Measurements from ENCODE around the gene SMPDL3A.

DNA sequence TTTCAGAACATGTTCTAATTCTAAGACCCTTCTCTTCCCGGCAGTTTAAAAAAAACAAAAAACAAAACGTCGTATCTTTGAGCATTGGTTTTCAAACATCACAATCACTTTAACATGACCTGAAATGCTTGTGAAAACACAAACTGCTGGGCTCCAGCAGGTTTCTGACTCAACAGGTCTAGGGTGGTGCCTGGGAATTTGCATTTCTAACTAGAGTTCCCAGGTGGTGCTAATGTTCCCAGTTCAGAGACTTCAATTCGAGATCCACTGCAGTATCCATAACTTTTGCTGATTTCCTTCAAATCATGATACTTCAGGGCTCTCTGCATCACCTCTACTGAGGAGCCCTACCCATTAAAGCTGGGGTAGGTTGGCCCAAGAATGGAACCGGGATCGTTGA, 850 bp upstream of the SMPDL3A start:
- TF ChIP-seq, protein P1, sequence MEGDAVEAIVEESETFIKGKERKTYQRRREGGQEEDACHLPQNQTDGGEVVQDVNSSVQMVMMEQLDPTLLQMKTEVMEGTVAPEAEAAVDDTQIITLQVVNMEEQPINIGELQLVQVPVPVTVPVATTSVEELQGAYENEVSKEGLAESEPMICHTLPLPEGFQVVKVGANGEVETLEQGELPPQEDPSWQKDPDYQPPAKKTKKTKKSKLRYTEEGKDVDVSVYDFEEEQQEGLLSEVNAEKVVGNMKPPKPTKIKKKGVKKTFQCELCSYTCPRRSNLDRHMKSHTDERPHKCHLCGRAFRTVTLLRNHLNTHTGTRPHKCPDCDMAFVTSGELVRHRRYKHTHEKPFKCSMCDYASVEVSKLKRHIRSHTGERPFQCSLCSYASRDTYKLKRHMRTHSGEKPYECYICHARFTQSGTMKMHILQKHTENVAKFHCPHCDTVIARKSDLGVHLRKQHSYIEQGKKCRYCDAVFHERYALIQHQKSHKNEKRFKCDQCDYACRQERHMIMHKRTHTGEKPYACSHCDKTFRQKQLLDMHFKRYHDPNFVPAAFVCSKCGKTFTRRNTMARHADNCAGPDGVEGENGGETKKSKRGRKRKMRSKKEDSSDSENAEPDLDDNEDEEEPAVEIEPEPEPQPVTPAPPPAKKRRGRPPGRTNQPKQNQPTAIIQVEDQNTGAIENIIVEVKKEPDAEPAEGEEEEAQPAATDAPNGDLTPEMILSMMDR (IDR thresholded peaks at IDR 0.05) = no peak
- TF ChIP-seq SIN3A (IDR thresholded peaks at IDR 0.05; ENCODE audit: borderline replicate concordance, insufficient read depth, low read depth, low read length) = no peak

Measured in Panc1 (cell line).